Measurements from ENCODE around the gene PRUNE2.

The PRUNE2 gene

DNA sequence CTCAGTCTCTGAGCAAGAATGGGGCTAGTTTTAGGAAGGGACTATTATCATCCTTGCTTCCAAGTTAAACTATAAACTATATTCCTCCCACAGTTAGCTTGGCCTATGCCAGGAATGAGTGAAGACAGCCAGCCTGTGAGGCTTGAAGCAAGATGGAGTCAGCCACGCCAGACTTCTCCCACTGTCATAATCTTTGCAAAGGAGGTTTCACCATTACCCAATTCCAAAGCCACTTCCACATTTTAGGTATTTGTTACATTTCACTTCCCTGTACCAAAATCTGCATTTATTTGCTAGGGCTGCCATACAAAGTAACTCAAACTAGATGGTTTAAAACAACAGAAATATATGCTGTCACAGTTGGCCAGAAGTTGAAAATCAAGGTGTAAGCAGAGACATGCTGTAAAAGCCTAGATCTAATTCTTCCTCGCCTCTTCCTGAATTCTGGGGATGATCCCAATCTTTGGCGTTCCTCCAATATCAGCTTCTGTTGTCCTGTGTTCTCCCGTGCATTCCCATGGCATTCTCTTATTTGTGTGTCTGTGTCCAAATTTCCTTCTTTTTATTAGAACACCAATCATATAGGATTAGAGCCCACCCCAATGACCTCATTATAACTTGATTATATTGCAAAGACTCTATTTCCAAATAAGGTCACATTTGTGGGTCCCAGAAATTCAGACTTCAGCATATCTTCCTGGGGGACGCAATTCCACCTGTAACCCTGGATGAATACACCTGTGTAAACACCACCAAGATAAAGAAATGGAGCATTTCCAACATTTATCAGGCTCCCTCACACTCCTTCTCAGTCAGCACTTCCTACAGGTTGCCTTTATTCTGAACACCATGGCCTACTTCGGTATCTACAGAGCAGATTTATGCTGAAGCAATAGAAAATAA lies 320.2 kb downstream of the PRUNE2 start:
- ATAC-seq (no peak), DNase-seq (no peak)
- Mint-ChIP-seq H3K9me3 (no peaks in the 10 kb centered on the region), H3K4me3 (no peak overlapping the region), H3K27ac (no peak overlapping the region), H3K27me3 (peaks cover 27% of the 10 kb centered on the region), H3K4me1 (no peaks in the 10 kb centered on the region)

DNA sequence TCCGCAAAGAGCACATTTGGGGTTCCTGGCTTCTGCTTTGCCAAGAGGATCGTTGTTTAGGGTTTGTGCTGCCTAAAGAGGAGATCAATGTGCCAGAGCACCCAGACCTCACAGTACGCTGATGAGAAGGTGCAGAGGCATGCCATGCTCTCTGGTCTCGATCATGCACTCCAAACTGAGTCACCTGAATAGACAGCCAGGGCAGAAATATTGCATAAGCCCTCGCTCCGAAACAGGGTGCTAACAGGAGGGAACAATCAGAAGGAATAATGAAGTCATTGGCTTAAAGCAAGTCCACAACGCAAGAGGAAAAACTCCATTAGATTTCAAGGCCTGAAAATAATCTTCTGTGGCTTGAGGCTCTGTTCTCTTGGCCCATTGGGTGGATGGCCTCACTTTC lies 322.7 kb downstream of the PRUNE2 start:
- Mint-ChIP-seq H3K4me1 (peaks cover 2% of the 10 kb centered on the region), H3K9me3 (no peaks in the 10 kb centered on the region)

DNA sequence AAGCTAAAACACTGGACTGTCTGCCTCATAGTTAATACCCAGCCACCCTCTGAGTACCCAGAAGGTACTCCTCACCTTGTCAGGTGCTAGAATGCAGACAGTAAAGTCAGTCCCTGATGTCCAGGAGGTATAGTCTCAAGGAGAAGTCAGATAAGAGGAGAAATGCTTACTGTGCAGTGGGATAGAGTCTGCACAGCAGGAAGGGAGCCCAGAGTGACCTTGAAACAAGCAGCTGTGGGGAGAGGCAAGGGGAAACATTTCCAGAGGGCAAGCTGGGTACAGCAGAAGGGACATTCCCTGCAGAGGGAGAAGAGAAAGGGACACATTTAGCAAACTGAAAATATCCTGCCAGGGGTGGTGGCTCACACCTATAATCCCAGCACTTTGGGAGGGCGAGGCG lies 324.2 kb downstream of the PRUNE2 start:
- no peaks in the 10 kb centered on the region for H3K9me3 Mint-ChIP-seq
- no peak for DNase-seq
- peaks cover 17% of the 10 kb centered on the region for H3K4me1 Mint-ChIP-seq
- no peak overlapping the region for H3K4me3 Mint-ChIP-seq
- no peak for ATAC-seq
- peak overlapping the region in 1 of 2 donors; percentile 42 for H3K27ac Mint-ChIP-seq
- peaks cover 31% of the 10 kb centered on the region for H3K27me3 Mint-ChIP-seq

More for the DNA sequence above, 322.7 kb downstream of the PRUNE2 start:
- Mint-ChIP-seq H3K27ac (no peak overlapping the region), H3K27me3 (peaks cover 36% of the 10 kb centered on the region), H3K4me3 (no peak overlapping the region)
- DNase-seq (no peak), ATAC-seq (no peak)

DNA sequence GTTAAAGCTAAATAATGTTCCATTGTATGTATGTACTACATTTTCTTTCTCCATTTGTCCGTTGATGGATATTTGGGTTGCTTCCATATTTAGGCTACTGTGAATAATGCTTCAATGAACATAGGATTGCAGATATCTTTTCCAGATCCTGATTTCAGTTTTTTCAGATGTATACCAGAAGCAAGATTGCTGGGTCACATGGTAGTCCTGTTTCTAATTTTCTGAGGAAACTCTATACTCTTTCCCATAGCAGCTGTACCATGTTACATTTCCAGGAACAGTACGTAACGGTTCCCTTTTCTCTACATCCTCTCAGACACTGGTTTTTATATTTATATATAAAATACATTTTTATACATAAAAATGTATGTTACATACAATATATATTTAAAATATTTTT lies 325.1 kb downstream of the PRUNE2 start:
- DNase-seq = no peak
- no peak for ATAC-seq
- Mint-ChIP-seq H3K9me3 (no peaks in the 10 kb centered on the region), H3K4me1 (peaks cover 25% of the 10 kb centered on the region), H3K27ac (no peak overlapping the region), H3K27me3 (peaks cover 27% of the 10 kb centered on the region), H3K4me3 (no peak overlapping the region)

DNA sequence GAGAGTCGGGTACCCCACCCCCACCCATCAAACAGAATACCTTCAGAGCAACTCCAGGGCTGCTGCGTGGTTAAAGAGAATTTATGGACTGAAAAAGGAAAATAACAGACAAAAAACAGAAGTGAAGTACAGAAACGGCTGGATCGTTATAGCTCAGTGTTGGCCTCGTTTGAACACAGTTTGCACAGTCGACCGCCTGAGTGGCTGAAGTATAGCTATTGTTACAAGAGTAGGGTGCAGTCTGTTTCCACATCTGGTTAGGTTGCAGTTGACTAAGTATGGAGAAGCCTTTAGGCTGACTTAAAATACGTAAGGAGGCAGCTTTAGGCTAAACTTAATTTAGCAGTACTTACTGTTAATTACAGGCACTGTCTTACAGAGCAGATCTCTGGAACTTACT lies 325.7 kb downstream of the PRUNE2 start:
- Mint-ChIP-seq H3K4me1 (peaks cover 29% of the 10 kb centered on the region), H3K4me3 (no peak overlapping the region), H3K27me3 (peaks cover 27% of the 10 kb centered on the region), H3K27ac (no peak overlapping the region), H3K9me3 (no peaks in the 10 kb centered on the region)
- ATAC-seq (no peak), DNase-seq (no peak)

DNA sequence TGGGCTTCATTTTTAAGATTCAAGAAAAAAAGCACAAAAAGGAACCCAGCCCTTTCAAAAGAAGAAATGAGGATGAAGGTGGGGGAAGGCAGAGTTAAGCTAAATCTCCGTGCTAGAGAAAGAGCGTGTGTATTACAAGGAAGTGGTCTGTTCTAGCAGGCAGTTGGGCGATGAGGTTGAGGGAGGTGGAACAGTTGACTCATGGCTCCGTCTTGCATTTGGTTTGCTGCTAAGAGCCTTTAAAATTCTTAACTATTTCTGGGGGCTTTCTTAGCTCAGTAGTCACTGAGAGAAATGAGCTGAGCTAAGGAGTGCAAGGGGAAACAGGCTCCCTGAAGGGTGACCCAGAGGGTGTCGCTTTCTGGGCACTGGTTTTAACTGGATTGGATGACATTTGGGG lies 329.6 kb downstream of the PRUNE2 start:
- Mint-ChIP-seq H3K9me3 (no peaks in the 10 kb centered on the region), H3K4me3 (peak overlapping the region; percentile 1 to 53), H3K4me1 (peaks cover 45% of the 10 kb centered on the region), H3K27ac (peak overlapping the region; percentile 81 to 93), H3K27me3 (peaks cover 45% of the 10 kb centered on the region)
- DNase-seq (peak; percentile 70 to 83), ATAC-seq (peak; percentile 98)

DNA sequence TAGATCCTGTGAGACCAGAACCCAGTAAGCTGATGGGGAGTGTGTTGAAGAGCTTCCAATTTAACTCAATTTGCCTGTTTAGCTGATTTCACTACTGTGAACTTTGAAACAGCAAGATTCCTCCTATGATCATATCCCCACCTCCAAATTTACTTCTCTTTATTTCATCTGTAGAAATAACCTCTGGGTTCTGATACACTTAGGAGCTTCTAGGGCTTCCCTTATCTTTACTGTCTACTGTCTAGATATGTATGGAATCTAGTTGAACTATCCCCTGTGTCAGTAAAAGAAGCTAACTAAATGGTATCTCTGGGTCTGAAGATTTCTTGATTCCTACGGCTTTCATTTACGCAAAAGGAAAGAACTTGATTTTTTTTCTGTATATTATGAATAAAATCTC lies 330.2 kb downstream of the PRUNE2 start:
- ATAC-seq = no peak
- H3K27ac Mint-ChIP-seq = peak overlapping the region; percentile 81 to 93

DNA sequence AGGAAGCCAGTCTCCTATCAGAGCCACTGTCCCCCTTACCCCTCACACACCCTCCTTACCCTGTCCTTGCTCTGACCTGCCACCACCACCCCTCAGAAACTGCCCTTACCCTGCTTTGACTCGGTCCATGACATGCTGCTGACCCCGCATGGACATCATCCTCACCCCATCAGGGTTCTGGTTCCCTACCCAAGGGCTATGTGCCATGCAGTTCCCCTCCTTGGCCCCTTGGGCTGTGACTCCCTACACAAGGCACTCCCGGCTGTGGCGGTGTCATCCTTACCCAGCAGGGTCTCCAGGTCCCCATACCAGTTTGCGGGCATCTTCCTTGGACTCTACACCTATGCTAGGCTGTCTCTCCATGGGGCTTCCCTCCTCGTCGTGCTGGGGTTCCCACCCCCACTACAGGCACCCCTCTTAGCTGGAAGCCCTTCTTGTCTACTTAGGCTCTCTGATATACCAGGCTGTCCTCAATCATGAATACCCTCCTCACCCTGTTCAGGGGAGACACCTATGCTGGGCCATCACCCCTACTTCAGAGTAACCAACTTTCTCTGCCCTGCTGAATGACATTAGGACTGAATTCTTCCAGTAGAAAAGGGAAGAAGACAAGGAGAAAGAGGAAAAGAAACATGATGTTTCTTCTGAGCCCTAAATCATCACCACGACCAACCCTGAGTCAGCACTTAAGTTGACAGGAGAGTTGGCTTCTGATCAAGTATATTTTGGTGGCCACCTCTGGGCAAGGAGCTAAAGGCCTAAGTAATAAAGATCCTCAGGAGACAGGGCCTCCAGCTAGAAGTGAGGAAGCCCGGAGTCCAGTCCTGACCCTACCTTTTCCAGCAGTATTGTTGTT lies 331.8 kb downstream of the PRUNE2 start:
- DNase-seq = no peak
- ATAC-seq = no peak
- Mint-ChIP-seq H3K27me3 (peaks cover 49% of the 10 kb centered on the region), H3K4me3 (no peak overlapping the region), H3K4me1 (peaks cover 45% of the 10 kb centered on the region), H3K27ac (peak overlapping the region in 1 of 2 donors; percentile 50), H3K9me3 (peaks cover 6 to 7% of the 10 kb centered on the region in 2 donors)

More for the DNA sequence above, 330.2 kb downstream of the PRUNE2 start:
- Mint-ChIP-seq H3K9me3 (peaks cover 0 to under 1% of the 10 kb centered on the region in 2 donors), H3K4me1 (peaks cover 45% of the 10 kb centered on the region), H3K4me3 (no peak overlapping the region), H3K27me3 (peaks cover 43% of the 10 kb centered on the region)
- DNase-seq = no peak

DNA sequence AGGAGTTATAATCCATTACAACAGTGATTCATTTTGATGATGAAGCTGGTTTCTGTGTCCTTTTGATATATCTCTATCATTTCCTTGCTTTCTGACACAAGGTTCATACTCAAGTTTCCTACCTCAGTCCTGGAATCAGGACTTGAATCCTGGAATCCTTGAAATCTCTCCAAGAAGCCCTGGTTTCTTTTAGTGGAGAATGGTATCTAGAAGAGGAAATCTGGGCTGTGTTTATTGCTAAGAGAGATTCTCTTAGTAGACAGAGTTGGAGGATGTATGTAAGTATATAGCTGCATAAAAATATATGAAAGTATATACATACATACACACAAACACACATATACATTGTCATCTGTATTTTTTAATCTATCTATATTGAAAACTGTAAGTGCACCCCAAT lies 332.5 kb downstream of the PRUNE2 start:
- Mint-ChIP-seq H3K9me3 (peaks cover 6 to 7% of the 10 kb centered on the region in 2 donors), H3K4me3 (no peak overlapping the region), H3K27me3 (peaks cover 50% of the 10 kb centered on the region), H3K4me1 (peaks cover 45% of the 10 kb centered on the region), H3K27ac (no peak overlapping the region)
- DNase-seq (no peak), ATAC-seq (no peak)

DNA sequence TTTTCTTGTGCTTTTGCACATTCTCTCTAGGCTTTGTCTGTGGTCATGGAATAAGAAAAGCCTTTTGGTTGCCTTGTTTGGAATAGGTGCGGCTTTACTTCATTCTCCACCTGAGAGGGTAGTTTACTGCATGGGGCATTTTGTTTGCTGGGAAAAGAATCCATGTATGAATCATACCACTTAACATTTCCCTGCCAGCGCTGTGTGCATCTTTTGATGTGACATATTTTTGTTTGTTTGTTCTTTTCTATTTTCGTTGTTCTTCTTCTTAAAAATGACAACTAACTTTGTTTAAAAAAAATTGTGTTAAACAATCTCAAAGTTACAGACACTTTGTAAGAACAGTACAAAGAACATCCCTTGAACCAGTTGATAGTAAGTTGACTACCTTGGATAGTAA lies 333.8 kb downstream of the PRUNE2 start:
- Mint-ChIP-seq H3K4me3 (peak overlapping the region in 1 of 2 donors; percentile 62), H3K27ac (no peak overlapping the region), H3K9me3 (peaks cover 7 to 10% of the 10 kb centered on the region in 2 donors), H3K27me3 (peaks cover 61% of the 10 kb centered on the region), H3K4me1 (peaks cover 32% of the 10 kb centered on the region)
- ATAC-seq (no peak), DNase-seq (no peak)

DNA sequence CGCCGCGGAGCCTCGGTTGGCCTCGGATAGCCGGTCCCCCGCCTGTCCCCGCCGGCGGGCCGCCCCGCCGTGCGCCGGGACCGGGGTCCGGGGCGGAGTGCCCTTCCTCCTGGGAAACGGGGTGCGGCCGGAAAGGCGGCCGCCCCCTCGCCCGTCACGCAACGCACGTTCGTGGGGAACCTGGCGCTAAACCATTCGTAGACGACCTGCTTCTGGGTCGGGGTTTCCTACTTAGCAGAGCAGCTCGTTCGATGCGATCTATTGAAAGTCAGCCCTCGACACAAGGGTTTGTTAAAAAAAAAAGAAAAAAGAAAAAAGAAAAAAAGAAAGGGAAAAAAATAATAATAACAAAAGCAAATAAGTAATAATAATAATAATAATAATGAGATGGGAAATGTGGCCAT lies 334.2 kb downstream of the PRUNE2 start:
- DNase-seq (no peak), ATAC-seq (no peak)
- Mint-ChIP-seq H3K9me3 (peaks cover 7 to 10% of the 10 kb centered on the region in 2 donors), H3K4me3 (peak overlapping the region; percentile 62 to 70), H3K4me1 (peaks cover 29% of the 10 kb centered on the region), H3K27me3 (peaks cover 63% of the 10 kb centered on the region), H3K27ac (no peak overlapping the region)

DNA sequence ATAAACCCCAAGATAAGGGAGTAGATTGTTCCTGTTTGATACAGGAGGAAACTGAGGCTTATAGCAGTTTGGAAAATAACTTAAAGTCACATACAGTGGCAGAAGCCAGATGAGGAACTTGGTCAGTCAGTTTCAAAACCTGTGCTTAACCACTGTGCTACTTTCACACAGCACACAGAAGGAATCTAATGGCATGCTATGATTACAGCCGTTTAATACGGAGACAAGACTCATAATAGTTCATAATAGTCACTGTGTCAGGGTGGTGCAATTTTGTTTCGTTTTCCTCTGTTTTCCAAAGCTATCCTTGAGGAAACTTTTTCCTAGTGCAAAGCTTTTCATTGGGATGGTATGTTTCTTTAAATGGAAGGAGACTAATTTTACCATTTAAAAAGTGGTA lies 334.6 kb downstream of the PRUNE2 start:
- Mint-ChIP-seq H3K27ac (no peak overlapping the region), H3K4me1 (peaks cover 25% of the 10 kb centered on the region)

DNA sequence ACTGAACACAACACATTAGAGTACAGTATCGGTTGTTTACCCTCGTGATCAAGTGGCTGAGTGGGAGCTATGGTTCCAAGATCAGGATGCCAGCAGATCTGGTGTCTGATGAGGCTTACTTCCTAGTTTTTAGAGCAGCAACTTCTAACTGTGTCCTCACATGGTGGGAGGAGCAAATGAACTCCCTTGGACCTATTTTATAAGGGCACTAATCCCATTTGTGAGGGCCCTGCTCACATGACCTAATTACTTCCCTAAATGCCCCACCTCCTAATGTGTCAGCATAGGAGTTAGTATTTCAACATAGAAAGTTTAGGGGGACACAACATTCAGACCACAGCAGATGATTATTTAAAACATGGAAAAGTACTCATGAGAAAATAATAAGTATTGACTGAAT lies 335.1 kb downstream of the PRUNE2 start:
- Mint-ChIP-seq H3K4me3 (peak overlapping the region in 1 of 2 donors; percentile 54), H3K27me3 (peaks cover 71% of the 10 kb centered on the region), H3K4me1 (peaks cover 20% of the 10 kb centered on the region), H3K27ac (no peak overlapping the region), H3K9me3 (peaks cover 7 to 10% of the 10 kb centered on the region in 2 donors)
- DNase-seq (no peak), ATAC-seq (no peak)

More for the DNA sequence above, 334.6 kb downstream of the PRUNE2 start:
- Mint-ChIP-seq H3K4me3 (peak overlapping the region in 1 of 2 donors; percentile 54), H3K27me3 (peaks cover 68% of the 10 kb centered on the region), H3K9me3 (peaks cover 7 to 10% of the 10 kb centered on the region in 2 donors)
- DNase-seq = no peak
- ATAC-seq = peak; percentile 73

DNA sequence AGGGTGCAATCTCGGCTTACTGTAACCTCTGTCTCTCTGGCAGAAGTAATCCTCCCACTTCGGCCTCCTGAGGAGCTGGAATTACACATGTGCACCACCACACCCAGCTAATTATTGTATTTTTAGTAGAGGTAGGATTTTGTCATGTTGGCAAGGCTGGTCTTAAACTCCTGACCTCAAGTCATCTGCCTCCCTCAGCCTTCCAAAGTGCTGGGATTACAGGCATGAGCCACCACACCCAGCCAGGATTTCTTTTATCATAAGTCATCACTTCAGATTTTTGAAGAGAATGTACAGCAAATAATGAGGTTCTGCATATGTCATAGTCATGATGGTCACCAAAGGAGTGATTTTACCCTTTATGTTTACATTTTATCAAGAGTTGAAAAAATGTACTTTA lies 338.8 kb downstream of the PRUNE2 start:
- no peak overlapping the region for H3K27ac Mint-ChIP-seq
- peaks cover 45% of the 10 kb centered on the region for H3K27me3 Mint-ChIP-seq
- no peak for DNase-seq
- no peak for ATAC-seq
- H3K4me3 Mint-ChIP-seq = no peak overlapping the region
- peaks cover 20% of the 10 kb centered on the region for H3K4me1 Mint-ChIP-seq
- H3K9me3 Mint-ChIP-seq = peaks cover 7 to 10% of the 10 kb centered on the region in 2 donors

DNA sequence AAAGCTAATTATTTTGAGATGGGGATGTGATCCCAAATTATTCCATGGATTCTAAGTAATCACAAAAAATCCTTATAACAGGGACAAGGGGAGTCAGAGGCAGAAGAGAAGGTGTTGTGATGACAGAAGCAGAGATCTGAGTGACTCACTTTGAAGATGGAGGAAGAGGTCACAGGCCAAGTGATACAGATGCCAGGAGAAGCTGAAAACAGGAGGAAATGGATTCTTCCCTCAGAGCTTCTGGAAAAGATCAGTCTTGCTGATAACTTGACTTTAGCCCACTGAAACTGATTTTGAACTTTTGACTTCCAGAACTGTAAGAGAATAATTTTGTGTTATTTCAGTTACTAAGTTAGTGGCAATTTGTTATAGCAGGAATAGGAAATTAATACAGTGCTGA lies 341.6 kb downstream of the PRUNE2 start:
- Mint-ChIP-seq H3K4me1 (peaks cover 23% of the 10 kb centered on the region), H3K9me3 (peaks cover 0 to 4% of the 10 kb centered on the region in 2 donors), H3K27ac (no peak overlapping the region), H3K27me3 (peaks cover 46% of the 10 kb centered on the region), H3K4me3 (no peak overlapping the region)
- DNase-seq (no peak), ATAC-seq (no peak)

DNA sequence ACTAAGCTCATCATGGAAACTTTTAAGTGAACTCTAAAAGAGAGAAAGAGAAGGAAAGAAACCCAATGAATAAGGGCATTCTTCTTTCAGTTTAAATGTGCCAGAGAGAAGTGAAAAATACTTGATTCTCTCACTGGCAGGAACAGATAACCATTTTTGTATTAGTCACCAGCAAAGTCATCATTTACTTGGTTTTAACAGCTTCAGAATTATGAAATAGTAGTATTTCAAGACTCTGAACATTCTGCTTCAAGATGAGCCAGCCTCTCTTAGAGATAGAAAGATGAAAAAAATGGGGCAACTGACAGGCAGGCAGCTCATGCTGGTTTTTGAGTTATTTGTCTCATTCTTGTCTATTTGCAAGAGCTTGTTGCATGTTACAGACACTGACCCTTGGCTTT lies 343.4 kb downstream of the PRUNE2 start:
- ATAC-seq = peak; percentile 72
- DNase-seq = no peak
- Mint-ChIP-seq H3K27me3 (peaks cover 33% of the 10 kb centered on the region), H3K27ac (no peak overlapping the region), H3K4me1 (peaks cover 23% of the 10 kb centered on the region), H3K9me3 (peaks cover 0 to 7% of the 10 kb centered on the region in 2 donors), H3K4me3 (no peak overlapping the region)
